ENCODE measurements around the gene PRR27.
"Not testable (repeated sequence)": the region's sequence is repeated elsewhere in the genome, so short reads cannot be mapped to it uniquely, and the experiment has no call there.

Gene PRR27

GRCh38 chr4:70183168-70183939 is 29.3 kb downstream of the PRR27 start:
- no peak overlapping the region for H3K4me3 ChIP-seq (ENCODE audit: low read length)
- no peak for TF ChIP-seq ZNF274 (IDR thresholded peaks at IDR 0.05; ENCODE audit: low read depth, low read length)

GRCh38 chr4:70183940-70184246 is 29.9 kb downstream of the PRR27 start:
- no peak for TF ChIP-seq ZNF274 (IDR thresholded peaks at IDR 0.05; ENCODE audit: low read depth, low read length)
- H3K4me3 ChIP-seq (ENCODE audit: low read length): no peak overlapping the region

- H3K4me3 ChIP-seq (ENCODE audit: low read length): no peak overlapping the region
Observed at GRCh38 chr4:70187216-70187615, 33.2 kb downstream of the PRR27 start.

GRCh38 chr4:70190579-70190978 is 36.5 kb downstream of the PRR27 start:
- no peak overlapping the region for H3K4me3 ChIP-seq (ENCODE audit: low read length)
- TF ChIP-seq ZNF274 (IDR thresholded peaks at IDR 0.05; ENCODE audit: low read depth, low read length): no peak

More at GRCh38 chr4:70187216-70187615, 33.2 kb downstream of the PRR27 start:
- TF ChIP-seq ZNF274 (IDR thresholded peaks at IDR 0.05; ENCODE audit: low read depth, low read length): no peak

GRCh38 chr4:70191647-70192046 is 37.6 kb downstream of the PRR27 start:
- no peak overlapping the region for H3K4me3 ChIP-seq (ENCODE audit: low read length)
- no peak for TF ChIP-seq ZNF274 (IDR thresholded peaks at IDR 0.05; ENCODE audit: low read depth, low read length)

GRCh38 chr4:70192895-70193294 is 38.9 kb downstream of the PRR27 start:
- TF ChIP-seq ZNF274 (IDR thresholded peaks at IDR 0.05; ENCODE audit: low read depth, low read length): no peak

GRCh38 chr4:70195425-70195824 is 41.4 kb downstream of the PRR27 start, which contains the start of gene ODAM:
TSS of gene ODAM (plus strand) at chr4:70195725. CDS start at chr4:70196544, 819 bp downstream.
- TF ChIP-seq ZNF274 (IDR thresholded peaks at IDR 0.05; ENCODE audit: low read depth, low read length): no peak

More at GRCh38 chr4:70192895-70193294, 38.9 kb downstream of the PRR27 start:
- H3K4me3 ChIP-seq (ENCODE audit: low read length): no peak overlapping the region

GRCh38 chr4:70196857-70197256 is 42.8 kb downstream of the PRR27 start:
- no peak overlapping the region for H3K4me3 ChIP-seq (ENCODE audit: low read length)
- TF ChIP-seq ZNF274 (IDR thresholded peaks at IDR 0.05; ENCODE audit: low read depth, low read length): no peak

More at GRCh38 chr4:70195425-70195824, 41.4 kb downstream of the PRR27 start, which contains the start of gene ODAM:
- no peak within 1 kb of the TSS for H3K4me3 ChIP-seq (ENCODE audit: low read length)

GRCh38 chr4:70197842-70198241 is 43.8 kb downstream of the PRR27 start:
- TF ChIP-seq ZNF274 (IDR thresholded peaks at IDR 0.05; ENCODE audit: low read depth, low read length): no peak
- no peak overlapping the region for H3K4me3 ChIP-seq (ENCODE audit: low read length)

GRCh38 chr4:70203601-70204000 is 49.6 kb downstream of the PRR27 start:
- no peak overlapping the region for H3K4me3 ChIP-seq (ENCODE audit: low read length)
- TF ChIP-seq ZNF274 (IDR thresholded peaks at IDR 0.05; ENCODE audit: low read depth, low read length): no peak

GRCh38 chr4:70212752-70213151 is 58.7 kb downstream of the PRR27 start:
- not testable (repeated sequence) for H3K4me3 ChIP-seq (ENCODE audit: low read length)
